Right lobe of liver (tissue), 6 donors: Measurements from ENCODE around the gene ADAMTS16. TPM values are rescaled to one million over a fixed set of nuclear protein-coding genes. Genes with fewer than 3 reads are reported as not detected.

Experiments
- ATAC-seq, 4 donors: fragments of 200-7000 bp; cut with Tn5 transposase; one replicate each; pipeline ENCODE4 v1.9.1; 2020; ENCODE audit warnings: mild to moderate bottlenecking in 4 of 4, moderate library complexity in 4 of 4
- DNase-seq, 3 donors: peaks; one replicate each; pipeline ENCODE4 v3.0.0-alpha.2; 2020
- H3K27ac ChIP-seq, 3 donors: fragments of 200-600 bp; one replicate each; pipeline ENCODE4 v1.8.0; 2022
- H3K27me3 ChIP-seq, 2 donors: fragments of 200-600 bp; one replicate each; pipeline ENCODE4 v1.8.0; 2022
- H3K36me3 ChIP-seq, 4 donors: fragments of 200-600 bp; sonication (generic) in 1 of 4; one replicate each; pipeline versions ENCODE4 v1.5.1 to v1.8.0; 2017 to 2022; ENCODE audit warnings: control low read depth in 1 of 4
- H3K4me1 ChIP-seq, 4 donors: fragments of 200-600 bp; sonication (generic) in 1 of 4; one replicate each; pipeline versions ENCODE4 v1.5.1 to v1.8.0; 2017 to 2022; ENCODE audit warnings: control low read depth in 1 of 4
- H3K4me3 ChIP-seq, 3 donors: fragments of 200-600 bp; one replicate each; pipeline ENCODE4 v1.8.0; 2022
- H3K9me3 ChIP-seq, 4 donors: fragments of 200-600 bp; sonication (generic) in 1 of 4; one replicate each; pipeline versions ENCODE4 v1.5.1 to v1.8.0; 2017 to 2022; ENCODE audit warnings: control low read depth in 1 of 4
- CTCF ChIP-seq, 4 donors: fragments of 200-600 bp in 3 of 4; fragments of 450-650 bp in 1 of 4; IDR thresholded peaks; one replicate each; pipeline versions ENCODE4 v1.5.1 to v1.8.0; 2016 to 2022; ENCODE audit warnings: antibody characterized with exemption in 4 of 4, mild to moderate bottlenecking in 2 of 4
- POLR2A ChIP-seq: fragments of 450-650 bp; IDR thresholded peaks from one replicate; pipeline ENCODE4 v1.6.1; 2017; ENCODE audit warnings: antibody characterized with exemption, mild to moderate bottlenecking
- WGBS: methylation state at CpG from one replicate; pipeline ENCODE4 v1.1.6; 2018; ENCODE audit warnings: low coverage, low lambda C conversion rate; ENCODE audit not compliant: insufficient coverage; ENCODE audit errors: missing lambda C conversion rate; 5-methylcytosine and 5-hydroxymethylcytosine counted together
- intact Hi-C, 2 donors: fragments of 100-400 bp; cut with DNase I; formaldehyde crosslinking; loops; one replicate each; pipeline versions ENCODE4 v1.11.2 to v1.14.1; 2022
- total RNA-seq, 6 experiments: library from RNA; depleted of rRNA in 2 of 6; stranded (reverse); fragments of >200 nt in 2 of 6; fragmentation: NEBNext Ultra II Directional in 3 of 6; extraction: Animal tissue kit (Norgen Biotek cat#: 25700) in 3 of 6; gene quantifications; one replicate each; pipeline versions ENCODE4 v1.1.0 to v1.2.4, GENCODE V29; 2016 to 2023
- donor health status: DM: no; HTN: yes; CAD: no.
- donor health status: DM: no; HTN: no; CAD: no.
- donor health status: DM: no; HTN: no; CAD: no.
- donor health status: DM: no; HTN: yes; CAD: no.
- donor health status: DM: no; HTN: yes; CAD: no.

ADAMTS16 gene
- total RNA-seq, 6 experiments from 2014 or later = not detected

GRCh38 chr5:5188376-5189050 lies 48.4 kb downstream of the ADAMTS16 start:
- ATAC-seq (peak in 2 of 4 donors; percentile 30 to 36), DNase-seq (no peak)
- intact Hi-C loops = no loop called here
- H3K4me1 ChIP-seq = no peaks in the 10 kb centered on the region
- no peaks in the 10 kb centered on the region for H3K27me3 ChIP-seq
- 53% methylated on average over 11 of the region's 11 CpGs for WGBS
- no peak for TF ChIP-seq CTCF (IDR thresholded peaks at IDR 0.05)
- TF ChIP-seq POLR2A = no peak
- H3K36me3 ChIP-seq = no peaks in the 10 kb centered on the region
- no peak overlapping the region for H3K4me3 ChIP-seq
- no peaks in the 10 kb centered on the region for H3K9me3 ChIP-seq
- no peak overlapping the region for H3K27ac ChIP-seq

- H3K4me3 ChIP-seq = no peak overlapping the region
- no peak for DNase-seq
- no peaks in the 10 kb centered on the region for H3K4me1 ChIP-seq
- TF ChIP-seq POLR2A (no peak), CTCF (IDR thresholded peaks at IDR 0.05) (no peak)
- no peaks in the 10 kb centered on the region for H3K27me3 ChIP-seq
- intact Hi-C loops = no loop called here
- no peak for ATAC-seq
- no peaks in the 10 kb centered on the region for H3K36me3 ChIP-seq
- no peak overlapping the region for H3K27ac ChIP-seq
- no peaks in the 10 kb centered on the region for H3K9me3 ChIP-seq
- WGBS = 82% methylated on average over 7 of the region's 7 CpGs
Observed at GRCh38 chr5:5189051-5189430, 48.9 kb downstream of the ADAMTS16 start.

- DNase-seq = no peak
- no peak for ATAC-seq
- Histone ChIP-seq H3K27me3 (no peaks in the 10 kb centered on the region), H3K36me3 (no peaks in the 10 kb centered on the region), H3K9me3 (no peaks in the 10 kb centered on the region), H3K27ac (no peak overlapping the region), H3K4me1 (no peaks in the 10 kb centered on the region), H3K4me3 (no peak overlapping the region)
- 91% methylated on average over 3 of the region's 3 CpGs for WGBS
- TF ChIP-seq CTCF (IDR thresholded peaks at IDR 0.05) (no peak), POLR2A (no peak)
- intact Hi-C loops = no loop called here
Observed at GRCh38 chr5:5191906-5192305, 51.8 kb downstream of the ADAMTS16 start.

GRCh38 chr5:5192681-5193080 lies 52.6 kb downstream of the ADAMTS16 start:
- TF ChIP-seq POLR2A (no peak), CTCF (IDR thresholded peaks at IDR 0.05) (no peak)
- intact Hi-C loops = no loop called here
- ATAC-seq = no peak
- WGBS = 51% methylated on average over 2 of the region's 2 CpGs
- DNase-seq = no peak
- no peaks in the 10 kb centered on the region for H3K9me3 ChIP-seq
- H3K27ac ChIP-seq = no peak overlapping the region
- no peak overlapping the region for H3K4me3 ChIP-seq
- no peaks in the 10 kb centered on the region for H3K4me1 ChIP-seq
- no peaks in the 10 kb centered on the region for H3K36me3 ChIP-seq
- H3K27me3 ChIP-seq = no peaks in the 10 kb centered on the region
